ENCODE data around the gene SPATA33.
A peak's percentile ranks its signal among the peaks of the same experiment; 100 is the strongest.

Gene SPATA33

DNA sequence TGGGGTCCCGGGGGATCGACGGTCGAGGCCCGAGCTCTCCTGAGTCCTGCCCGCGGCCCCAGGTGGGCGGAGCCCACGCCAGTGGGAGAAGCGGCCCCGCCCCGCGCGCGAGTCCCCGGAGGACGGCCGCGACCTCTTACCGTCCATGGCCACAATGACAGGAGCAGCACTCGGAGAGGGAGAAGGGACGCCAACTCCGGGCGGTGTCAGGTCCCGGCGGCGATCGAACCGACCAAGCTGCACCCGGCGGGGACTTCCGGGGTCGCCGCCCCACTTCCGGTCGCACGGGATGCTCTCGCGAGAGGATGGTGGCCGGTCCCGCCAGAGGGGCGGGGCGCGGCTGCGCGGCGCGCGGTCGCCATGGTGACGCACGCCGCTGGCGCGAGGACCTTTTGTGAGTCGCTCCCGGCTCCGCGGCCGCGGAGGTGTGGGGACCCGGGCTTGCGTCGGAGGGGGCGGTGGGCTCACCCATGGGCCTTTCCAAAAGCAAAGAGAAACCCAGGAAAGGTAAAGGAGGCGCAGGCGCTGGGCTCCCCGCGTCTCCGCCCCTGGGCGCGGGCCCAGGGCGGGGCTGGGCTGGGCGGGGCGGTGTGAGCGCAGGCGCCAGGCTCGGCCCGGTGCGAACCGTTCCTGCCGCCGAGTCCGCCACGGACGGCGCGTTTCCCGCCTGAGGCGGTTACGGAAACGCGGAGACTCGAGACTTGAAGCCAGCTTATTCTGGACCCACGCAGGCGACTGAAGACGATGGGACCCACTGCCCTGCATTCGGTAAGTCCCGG is at the start of gene SPATA33, which contains the start of gene CHMP1A:
TSS of gene SPATA33 (plus strand) at position 395 of the 779 bp plus-strand sequence. CDS start at position 471, 76 bp downstream.
TSS of gene CHMP1A (minus strand) at position 267 of the 779 bp plus-strand sequence. CDS start at position 147, 120 bp downstream.
- peak; percentile 90 for DNase-seq

DNA sequence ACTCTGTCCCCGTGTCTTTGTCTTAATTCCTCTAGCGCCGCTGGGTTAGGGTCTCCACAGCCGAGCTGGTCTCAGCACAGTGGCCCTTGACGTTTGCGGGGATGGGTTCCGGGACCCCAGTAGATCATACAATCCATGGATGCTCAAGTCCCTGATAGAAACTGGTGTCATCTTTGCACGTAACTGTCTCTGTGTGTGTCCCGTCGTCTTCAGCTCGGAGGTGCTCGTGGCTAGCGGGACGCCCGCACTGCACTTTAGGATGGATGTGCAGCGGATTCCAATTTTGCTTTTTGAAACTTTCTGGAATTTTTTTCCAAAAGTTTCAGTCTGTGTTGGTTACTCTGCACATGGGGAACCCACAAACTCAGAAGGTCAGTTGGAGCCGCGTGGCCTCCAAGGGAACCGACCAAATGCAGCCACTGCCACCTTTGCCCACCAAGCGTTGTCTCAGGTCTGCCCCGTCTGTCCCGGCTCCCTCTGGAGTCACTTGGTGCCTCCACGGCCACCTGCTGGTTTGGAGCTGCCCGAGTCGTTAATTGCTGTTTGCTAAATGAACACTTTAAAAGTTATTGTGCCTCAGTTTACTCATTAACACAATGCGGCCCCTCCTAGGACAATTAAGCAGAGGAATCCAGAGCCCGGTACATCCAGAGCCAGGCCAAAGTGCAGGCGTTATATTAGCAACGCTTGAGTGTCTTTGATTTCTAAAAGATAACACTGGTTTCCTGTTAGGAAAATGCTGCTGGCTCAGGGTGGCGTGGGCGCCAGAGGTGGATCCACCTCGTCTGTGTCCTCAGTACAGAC is 49.5 kb upstream of the SPATA33 start:
- no peak for DNase-seq

DNA sequence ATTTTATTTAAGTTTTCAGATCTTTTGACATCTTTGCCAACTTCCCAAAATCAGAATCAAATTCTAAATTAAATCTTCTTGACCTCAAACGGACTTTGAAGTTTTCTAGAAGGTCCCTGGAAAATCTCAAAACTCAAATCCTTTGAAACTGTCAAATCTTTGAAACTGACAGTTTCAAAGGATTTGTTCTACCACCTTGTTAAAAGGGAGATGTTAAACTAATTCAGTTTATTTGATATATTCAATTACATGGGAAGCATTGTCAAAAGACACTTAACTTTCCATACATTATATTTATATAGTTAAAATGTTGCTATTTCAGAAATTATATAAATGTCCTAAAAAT is 47.6 kb upstream of the SPATA33 start:
- DNase-seq, result no peak

DNA sequence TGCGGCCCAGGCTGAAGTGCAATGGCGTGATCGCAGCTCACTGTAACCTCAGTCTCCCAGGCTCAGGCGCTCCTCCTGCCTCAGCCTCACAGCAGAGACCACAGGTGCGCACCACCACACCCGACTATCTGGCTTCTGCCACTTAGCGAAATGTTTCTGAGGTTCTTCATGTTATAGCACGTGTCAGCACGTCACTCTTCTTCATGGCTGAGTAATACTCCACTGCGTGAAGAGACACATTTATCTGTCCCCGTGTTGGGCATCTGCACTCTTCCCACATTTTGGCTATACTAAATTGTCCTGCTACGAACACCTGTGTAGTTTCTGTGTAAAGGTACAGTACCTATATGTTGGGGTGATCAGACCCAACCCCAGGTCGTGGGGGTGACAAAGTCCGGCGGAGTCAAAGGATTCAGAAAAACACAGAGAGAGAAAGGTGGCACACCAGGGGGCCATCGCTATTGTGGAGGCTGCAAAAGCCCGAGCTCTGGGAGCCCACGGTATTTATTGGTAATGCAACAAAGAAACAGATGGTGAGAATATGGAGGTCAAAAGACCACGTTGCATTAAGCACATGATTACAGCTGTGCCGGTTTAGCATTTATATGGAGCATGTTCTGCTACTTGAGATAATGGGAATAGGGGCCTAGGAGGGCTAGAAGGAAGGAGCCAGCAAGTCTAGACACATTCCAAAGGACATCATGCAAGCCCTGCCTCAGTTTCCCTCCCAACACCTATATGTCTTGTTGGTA is 45.0 kb upstream of the SPATA33 start:
- no peak for DNase-seq

DNA sequence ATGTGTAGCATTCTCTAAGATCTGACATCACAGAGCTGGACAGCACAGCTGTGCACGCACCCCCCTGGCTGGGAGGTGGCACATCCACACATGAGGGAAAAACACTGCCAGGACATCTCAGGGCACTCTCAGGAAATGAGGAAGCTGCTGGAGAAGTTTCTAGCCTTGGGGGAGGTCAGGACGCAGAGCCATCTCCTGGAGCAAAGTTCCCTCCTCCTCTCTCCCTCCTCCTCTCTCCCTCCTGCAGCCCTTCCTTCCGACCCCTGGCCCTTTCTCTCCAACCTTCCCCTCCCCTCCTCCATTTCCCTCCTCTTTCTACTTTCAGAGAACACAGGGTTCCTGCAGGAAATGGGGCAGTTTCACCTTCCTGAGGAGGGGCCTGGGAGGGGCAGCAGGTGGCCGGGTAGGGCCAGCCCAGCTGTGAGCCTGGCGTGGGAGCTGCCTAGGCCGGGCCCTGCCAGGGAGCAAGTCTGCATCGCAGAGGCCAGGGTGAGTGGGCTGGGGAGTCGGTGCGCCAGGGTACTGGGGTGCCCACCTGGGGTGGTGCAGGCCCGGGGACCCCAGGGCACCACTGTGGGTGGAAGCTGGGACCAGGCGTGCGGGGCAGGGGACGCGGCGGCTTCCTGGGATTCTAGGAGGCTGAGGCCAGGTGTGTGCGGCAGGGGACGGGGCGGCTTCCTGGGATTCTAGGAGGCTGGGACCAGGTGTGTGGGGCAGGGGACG is 44.2 kb upstream of the SPATA33 start, which contains the start of gene DPEP1:
TSS of gene DPEP1 (plus strand) at position 412 of the 723 bp plus-strand sequence. CDS start 16,769 bp downstream, outside the sequence.
- DNase-seq, result no peak

DNA sequence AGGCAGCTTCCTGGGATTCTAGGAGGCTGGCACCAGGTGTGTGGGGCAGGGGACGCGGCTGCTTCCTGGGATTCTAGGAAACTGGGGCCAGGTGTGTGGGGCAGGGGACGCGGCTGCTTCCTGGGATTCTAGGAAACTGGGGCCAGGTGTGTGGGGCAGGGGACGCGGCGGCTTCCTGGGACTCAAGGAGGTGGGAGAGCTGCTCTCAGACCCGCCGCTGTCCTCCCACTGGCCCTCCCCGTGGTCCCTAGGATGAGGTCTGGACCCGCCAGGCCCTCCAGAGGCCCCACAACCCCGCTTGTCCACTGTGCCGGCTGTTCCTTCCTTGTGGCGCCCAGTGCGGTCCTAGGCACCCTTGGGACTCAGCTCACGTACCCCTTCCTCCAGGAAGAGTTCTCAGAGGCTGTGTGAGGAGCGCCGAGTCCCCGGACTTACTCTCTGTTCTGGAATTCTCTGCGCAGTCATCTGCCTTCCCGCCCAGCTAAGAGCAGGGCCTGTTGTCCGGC is 43.6 kb upstream of the SPATA33 start:
- DNase-seq, result no peak

DNA sequence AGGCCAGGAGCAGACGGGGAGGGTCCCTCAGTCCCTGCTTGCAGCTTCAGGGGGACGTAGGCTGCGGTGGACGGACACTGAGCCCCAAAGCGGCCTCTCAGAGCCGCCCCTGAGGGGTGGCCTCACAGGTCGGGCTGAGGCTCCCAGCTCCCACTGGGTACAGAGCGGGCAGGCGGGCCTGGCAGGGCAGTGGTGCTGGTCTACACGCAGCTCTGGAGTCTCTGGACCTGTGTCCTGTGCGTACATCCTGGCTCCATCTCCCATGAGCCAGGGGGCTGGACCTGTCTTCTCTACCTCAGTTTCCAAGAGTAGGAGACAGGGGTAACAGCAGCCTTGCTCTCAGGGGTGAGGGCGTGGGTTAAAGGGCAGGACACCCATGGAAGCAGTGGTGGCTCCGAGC is 42.5 kb upstream of the SPATA33 start:
- no peak for DNase-seq

DNA sequence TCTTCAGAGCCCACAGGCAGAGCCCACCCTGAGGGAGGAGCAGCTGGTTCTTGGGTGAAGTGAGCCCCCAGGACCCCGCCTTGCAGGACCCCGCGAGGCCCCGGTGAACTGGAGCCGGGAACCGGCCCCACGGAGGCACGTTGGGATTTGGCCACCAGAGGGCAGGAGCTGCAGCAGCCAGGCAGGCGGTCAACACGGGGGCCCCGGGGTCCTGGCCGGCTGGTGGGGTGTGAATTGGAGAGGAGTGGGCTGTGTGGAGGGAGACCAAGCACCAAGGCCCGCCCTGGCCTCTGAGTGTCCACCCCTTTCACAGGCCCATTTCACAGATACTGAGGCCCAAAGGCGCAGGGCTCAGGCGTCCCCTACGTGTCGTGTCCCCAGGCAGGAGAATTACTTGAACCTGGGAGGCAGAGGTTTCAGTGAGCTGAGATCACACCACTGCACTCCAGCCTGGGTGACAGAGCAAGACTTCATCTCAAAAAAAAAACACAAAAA is 42.0 kb upstream of the SPATA33 start:
- DNase-seq, result no peak

DNA sequence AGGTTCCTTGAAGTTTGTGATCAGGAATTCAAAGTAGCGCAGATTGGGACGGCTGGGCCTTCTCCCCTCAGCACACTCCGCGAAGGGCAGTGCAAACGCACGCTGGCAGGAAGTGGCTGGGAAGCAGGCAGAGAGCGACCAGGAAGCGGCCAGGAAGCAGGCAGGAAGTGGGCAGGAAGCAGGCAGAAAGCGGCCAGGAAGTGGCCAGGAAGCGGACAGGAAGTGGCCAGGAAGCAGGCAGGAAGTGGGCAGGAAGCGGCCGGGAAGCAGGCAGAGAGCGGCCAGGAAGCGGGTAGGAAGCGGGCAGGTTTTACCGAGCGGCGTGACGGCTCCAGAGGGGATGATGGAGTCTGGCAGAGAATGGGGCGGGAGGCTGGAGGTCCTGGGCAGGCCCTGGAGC is 41.0 kb upstream of the SPATA33 start:
- no peak for DNase-seq

DNA sequence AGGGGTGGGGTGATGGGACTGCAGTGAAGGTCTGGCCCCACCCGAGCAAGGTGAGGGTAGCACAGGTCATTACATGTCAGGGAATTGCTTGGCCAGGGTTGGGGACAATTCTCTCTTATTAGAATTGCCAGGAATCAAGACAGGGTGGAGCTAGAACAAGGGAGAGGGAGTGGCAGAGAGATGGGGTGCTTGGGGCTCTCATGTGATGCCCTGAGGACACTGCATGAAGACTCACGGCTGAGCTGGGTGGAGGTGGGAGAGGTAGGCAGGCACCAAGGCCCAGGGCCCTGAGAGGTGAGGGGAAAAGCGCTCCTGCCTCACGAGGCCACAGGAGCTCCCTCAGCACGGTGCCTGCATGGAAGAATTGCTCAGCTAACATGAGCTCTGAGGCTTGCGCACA is 40.6 kb upstream of the SPATA33 start:
- DNase-seq, result no peak

DNA sequence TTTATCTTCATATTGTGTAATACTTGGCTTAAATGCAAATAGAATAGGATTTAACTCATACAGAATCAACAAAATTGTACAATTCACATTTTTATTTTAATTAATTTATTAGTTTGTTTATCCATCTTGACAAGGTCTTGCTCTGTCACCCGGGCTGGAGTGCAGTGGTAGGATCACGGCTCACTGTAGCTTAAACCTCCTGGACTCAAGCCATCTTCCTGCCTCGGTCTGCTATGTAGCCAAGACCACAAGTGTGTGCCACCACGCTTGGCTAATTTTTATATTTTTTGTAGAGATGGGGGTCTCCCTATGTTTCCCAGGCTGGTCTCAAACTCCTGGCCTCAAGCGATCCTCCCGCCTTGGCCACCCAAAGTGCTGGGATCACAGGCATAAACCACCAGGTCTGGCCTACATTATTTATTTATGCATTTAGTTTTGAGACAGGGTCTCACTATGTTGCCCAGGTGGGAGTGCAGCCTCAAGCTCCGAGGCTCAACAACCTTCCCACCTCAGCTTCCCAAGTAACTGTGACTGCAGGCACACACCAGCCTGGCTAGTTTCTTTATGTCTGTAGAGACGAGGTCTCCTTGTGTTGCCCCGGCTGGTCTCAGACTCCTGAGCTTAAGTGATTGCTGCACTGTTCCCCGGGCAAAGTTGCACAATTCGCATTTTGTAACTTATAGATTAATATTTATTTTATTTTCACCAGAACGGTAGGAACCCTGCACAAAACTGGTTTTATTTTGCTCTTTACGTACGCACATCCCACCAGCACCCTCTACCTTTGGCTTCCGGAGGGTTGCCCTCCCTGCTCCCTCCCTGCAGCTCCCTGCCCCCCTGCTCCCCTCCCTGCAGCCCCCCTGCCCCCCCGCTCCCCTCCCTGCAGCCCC is 39.3 kb upstream of the SPATA33 start:
- DNase-seq, result no peak

DNA sequence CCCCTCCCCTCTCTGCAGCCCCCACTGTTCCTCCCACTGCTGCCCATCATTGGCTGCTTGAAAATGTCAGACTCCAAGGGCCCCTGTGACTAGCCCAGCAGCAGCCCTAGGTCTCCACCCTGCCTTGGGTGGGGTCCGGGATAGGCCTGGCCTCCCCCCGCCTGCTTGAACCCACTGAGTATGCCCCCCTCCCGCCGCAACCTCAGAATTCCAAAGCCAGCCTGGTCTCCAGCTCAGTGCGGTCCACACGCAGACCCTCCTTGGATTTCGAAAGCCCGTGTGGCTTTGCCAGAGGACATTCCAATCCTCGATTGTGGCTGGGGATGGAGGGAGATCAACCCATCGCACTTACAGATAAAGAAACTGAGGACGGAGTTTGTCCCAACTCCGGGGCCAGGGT is 37.8 kb upstream of the SPATA33 start:
- no peak for DNase-seq

DNA sequence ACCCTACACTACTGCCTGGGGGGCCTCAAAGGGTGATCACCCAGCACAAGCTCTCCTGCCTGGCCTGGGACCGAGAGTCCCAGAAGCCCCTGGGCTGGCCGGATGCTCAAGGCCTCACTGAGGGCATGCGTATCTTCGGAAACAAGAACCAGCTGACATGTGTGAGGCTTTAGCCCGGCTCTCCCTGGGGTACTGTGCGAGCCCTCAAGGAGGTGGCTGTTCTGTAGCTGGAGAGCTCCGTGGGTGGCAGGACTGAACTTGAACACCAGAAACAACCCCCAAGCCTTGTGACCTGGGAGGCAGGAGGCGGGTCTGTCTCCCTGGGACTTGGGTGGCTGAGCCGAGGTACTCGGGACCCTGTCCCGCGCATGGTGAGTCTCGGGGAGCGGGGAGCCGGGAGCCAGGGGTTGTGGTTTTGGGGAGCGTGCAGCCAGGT is 37.2 kb upstream of the SPATA33 start:
- DNase-seq, result no peak

DNA sequence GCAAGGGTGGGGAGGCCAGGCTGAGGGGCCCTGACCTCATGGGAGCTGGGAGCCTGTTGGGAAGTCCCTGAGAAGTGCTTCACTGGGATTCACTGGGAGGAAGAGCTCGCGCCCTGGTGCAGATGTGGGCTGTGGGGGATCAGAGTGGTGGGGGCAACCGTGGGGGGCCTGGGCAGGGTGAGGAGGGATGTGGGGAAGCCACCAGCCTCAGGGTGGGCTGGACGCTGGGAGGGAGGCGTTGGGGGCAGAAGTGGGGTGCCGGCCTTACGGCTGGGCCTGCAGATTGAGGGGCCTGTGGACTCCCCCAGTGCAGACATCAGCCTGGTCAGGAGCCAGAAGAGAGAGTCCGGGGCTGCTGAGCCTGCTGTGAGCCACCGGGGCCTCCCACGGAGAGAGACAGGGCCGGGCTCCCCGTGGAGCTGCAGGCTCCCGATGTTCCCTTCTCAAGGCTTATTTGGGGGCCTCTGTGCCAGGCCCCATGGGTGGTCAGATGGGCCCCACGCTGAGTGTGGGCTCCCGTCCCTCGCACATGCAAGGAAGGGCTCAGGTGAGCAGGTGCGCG is 36.4 kb upstream of the SPATA33 start:
- DNase-seq, result no peak

DNA sequence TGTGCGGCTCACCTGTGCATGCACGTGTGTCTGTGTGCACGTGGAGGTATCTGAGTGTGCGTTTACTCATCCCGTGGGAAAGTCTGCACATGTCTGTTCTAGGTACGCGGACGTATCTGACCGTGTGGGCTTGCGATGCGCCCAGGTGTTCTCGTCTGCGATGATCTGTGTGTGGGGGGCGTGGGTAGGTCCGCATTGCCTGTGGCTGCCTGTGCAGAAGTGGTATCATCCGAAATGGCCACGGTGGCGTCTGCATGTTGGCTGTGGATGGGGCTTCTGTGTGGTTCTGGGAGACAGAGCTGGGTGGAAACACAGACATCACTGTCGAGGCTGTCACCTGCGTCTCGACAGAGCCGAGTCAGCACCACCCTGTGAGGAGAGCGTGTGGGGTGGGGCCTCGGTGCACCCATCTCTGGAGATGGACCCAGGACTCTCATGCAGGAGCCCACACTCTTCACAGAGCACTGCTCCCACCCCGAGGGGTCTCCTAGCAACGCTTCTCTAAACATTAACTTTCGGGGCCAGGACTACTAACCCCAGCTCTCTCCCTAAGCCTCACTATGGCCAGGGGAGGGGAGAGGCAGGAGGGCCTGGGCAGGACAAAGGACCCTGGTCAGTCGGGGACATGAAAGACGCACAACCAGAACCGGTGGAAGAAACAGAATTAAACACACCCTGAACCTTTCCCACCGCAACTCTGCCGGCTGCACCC is 35.8 kb upstream of the SPATA33 start:
- no peak for DNase-seq

DNA sequence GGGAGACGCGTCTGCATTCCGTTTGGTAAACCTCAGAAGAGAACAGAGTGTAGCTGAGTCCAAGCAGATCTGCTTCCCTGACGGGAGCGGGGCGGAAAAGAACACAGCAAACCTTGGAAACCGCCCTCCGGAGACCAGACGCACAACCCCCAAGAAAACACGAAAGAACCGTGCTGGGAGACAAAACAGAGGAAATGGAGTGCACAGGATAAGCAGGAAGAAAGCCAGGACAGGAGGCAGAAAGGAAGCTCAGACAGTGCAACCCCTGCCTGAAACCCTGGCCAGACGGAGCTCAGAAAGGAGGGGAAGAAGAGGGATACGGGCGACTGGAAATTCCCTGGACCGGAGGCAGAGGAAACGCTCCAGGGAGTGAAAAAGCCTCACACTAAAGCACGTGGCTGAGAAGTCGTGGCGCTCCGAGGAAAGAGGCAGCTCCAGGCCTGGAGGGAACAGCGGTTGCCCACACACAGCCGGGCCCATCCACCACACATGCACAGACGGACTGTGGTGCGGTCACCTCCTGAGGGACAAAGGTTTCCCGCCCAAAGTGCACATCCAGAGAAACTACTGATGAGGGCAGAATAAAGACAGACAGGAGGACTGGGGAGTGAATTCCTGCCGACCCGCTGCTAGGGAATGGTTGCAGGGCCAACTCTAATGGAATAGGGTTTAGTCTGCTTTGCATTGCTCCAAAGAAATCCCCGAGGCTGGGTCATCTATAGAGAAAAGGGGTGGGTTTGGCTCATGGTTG is 34.0 kb upstream of the SPATA33 start:
- DNase-seq, result no peak

DNA sequence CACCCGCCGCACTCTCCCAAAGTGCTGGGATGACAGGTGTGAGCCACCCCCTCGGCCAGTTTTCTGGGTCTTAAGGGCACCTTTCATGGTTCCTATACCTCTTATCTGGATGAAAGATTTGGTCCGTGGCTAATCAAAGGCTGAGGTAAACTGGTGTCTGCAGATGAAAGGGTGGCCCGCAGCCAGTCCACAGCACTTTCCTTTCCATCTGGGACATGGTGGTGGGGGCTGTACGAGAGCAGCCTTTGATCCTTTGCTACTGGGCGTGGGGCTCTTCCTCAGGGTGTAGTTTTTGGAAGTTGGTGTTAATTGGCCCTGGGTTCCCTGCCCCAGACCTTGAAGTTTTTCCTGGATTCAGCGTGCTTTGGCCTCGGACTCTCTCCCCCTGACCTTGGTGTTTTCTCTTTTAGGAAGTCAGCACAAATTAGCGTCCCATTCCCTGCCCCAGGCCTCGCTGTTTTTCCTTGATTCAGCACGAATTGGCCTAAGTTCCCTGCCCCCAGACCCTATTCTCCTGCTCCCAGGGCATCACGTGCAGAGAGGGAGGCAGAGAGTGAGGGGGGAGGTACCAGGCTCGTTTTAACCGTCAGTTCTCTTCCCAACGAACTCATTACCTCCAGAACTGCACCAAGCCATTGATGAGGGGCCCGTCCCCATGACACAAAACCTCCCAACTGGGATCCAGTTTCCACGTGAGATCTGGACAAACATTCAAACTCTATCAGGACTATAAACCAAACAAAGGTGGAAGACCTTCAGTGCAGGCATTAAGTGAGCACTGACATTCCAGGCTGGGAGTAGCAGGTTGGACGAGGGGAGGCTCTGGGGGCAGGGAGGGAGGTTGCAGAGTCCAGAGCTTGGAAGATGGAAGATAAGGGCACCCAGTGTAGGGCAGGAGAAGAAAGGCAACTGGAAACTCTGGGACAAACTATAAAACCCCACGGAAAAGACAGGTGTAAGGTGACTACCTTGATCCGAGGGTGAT is 32.6 kb upstream of the SPATA33 start:
- DNase-seq, result no peak

All from activated T-cell treated with anti-CD3 and anti-CD28 coated beads for 4 hours (primary cell).